K562 (cell line): ENCODE data around the gene KCNMB2. TPM values are rescaled to one million over a fixed set of nuclear protein-coding genes. Genes with fewer than 3 reads are reported as not detected.
A peak's percentile ranks its signal among the peaks of the same experiment; 100 is the strongest.

Experiments used
- CTBP1 ChIP-seq: fragments of 450-650 bp; IDR thresholded peaks from 2 replicates; pipeline ENCODE4 v1.6.1; 2016; ENCODE audit warnings: borderline replicate concordance
- CXXC5 ChIP-seq: fragments of 250-450 bp; sonication (Bioruptor Pico); IDR thresholded peaks from 2 replicates; pipeline ENCODE4 v1.8.0; 2022; ENCODE audit warnings: inconsistent platforms, mild to moderate bottlenecking, moderate library complexity
- EHMT2 ChIP-seq: fragments of 450-650 bp; IDR thresholded peaks from 2 replicates; pipeline ENCODE4 v1.6.1; 2018; ENCODE audit warnings: antibody characterized with exemption
- L3MBTL2 ChIP-seq: fragments of 450-650 bp; IDR thresholded peaks from 2 replicates; pipeline ENCODE4 v1.6.1; 2016; ENCODE audit warnings: mild to moderate bottlenecking, moderate library complexity
- MIER1 ChIP-seq: fragments of 450-650 bp; IDR thresholded peaks from 2 replicates; pipeline ENCODE4 v1.6.1; 2016; ENCODE audit warnings: antibody characterized with exemption, mild to moderate bottlenecking, low read depth
- PHF21A ChIP-seq: fragments of 450-650 bp; IDR thresholded peaks from 2 replicates; pipeline ENCODE4 v1.6.1; 2017; ENCODE audit warnings: low read depth, borderline replicate concordance
- POLR2H ChIP-seq: IDR thresholded peaks from 2 replicates; pipeline ENCODE4 v1.6.1; 2016; ENCODE audit warnings: missing genetic modification characterization, low read depth, mild to moderate bottlenecking, control low read depth, missing compliant biosample characterization, moderate library complexity
- PURB ChIP-seq: sonication (generic); formaldehyde crosslinking; IDR thresholded peaks from 2 replicates; pipeline ENCODE4 v1.9.0; 2021; ENCODE audit warnings: low read depth, mild to moderate bottlenecking, missing genetic modification reagents
- RBM22 ChIP-seq: fragments of 200-400 bp; formaldehyde crosslinking; IDR thresholded peaks from 2 replicates; pipeline ENCODE4 v1.6.1; 2018; ENCODE audit warnings: low read length, low read depth; ENCODE audit not compliant: poor library complexity, severe bottlenecking
- YY1 ChIP-seq, 3 experiments: IDR thresholded peaks; 2 replicates each; pipeline ENCODE4 v1.6.1; 2011; ENCODE audit warnings: low read length in 2 of 3, mild to moderate bottlenecking in 2 of 3, moderate library complexity in 2 of 3, borderline replicate concordance in 1 of 3, control low read depth in 1 of 3, low read depth in 1 of 3; ENCODE audit not compliant: insufficient read depth in 3 of 3, insufficient replicate concordance in 2 of 3, control insufficient read depth in 1 of 3, insufficient read length in 1 of 3; ENCODE audit errors: extremely low read depth in 1 of 3
- ZNF143 ChIP-seq: sonication (generic); formaldehyde crosslinking; IDR thresholded peaks from 2 replicates; pipeline ENCODE4 v1.9.0; 2022; ENCODE audit warnings: mild to moderate bottlenecking, missing genetic modification reagents
- ZNF41 ChIP-seq: fragments of 250-450 bp; sonication (Bioruptor Pico); conservative IDR thresholded peaks from 2 replicates; pipeline ENCODE4 v1.4.0; 2020; ENCODE audit warnings: mild to moderate bottlenecking
- ZNF586 ChIP-seq: fragments of 450-650 bp; formaldehyde crosslinking; conservative IDR thresholded peaks from 2 replicates; pipeline ENCODE4 v1.4.0; 2020; ENCODE audit warnings: mild to moderate bottlenecking, moderate library complexity
- polyA plus RNA-seq, 8 experiments: library from polyadenylated mRNA; depleted of rRNA in 4 of 8; stranded (reverse) in 5 of 8; unstranded in 3 of 8; fragments of >200 nt; fragmentation: Nextera tagmentation in 2 of 8; fragmentation: Illumina TruSeq in 1 of 8; extraction: Ambion mirVana in 2 of 8; extraction: Trizol in 1 of 8; gene quantifications; 2 replicates each; pipeline versions ENCODE4 v1.2.1 to v1.2.3, GENCODE V29; 2011 to 2014; ENCODE audit warnings: inconsistent platforms in 1 of 8, missing spikeins in 1 of 8
- total RNA-seq, 7 experiments: library from RNA; depleted of rRNA in 6 of 7; stranded (reverse); fragments of >200 nt in 6 of 7; fragmentation: Illumina TruSeq in 2 of 7; extraction: Trizol in 2 of 7; gene quantifications; 2 replicates each; pipeline versions ENCODE4 v1.2.1 to v1.2.3, GENCODE V29; 2011 to 2021; ENCODE audit warnings: low replicate concordance in 1 of 7
- TF ChIP-seq, protein P1 (sequence below): sonication (generic); formaldehyde crosslinking; IDR thresholded peaks from 2 replicates; pipeline ENCODE4 v1.8.0; 2022; ENCODE audit warnings: mild to moderate bottlenecking, missing genetic modification reagents
- TF ChIP-seq, protein P2 (sequence below), 2 experiments: fragments of 450-650 bp; formaldehyde crosslinking in 1 of 2; IDR thresholded peaks; 2 replicates each; pipeline versions ENCODE4 v1.4.0 to v1.6.1; 2014 to 2020; ENCODE audit warnings: mild to moderate bottlenecking in 2 of 2, borderline replicate concordance in 1 of 2, low read depth in 1 of 2

Gene KCNMB2
- total and polyA plus RNA-seq, 9 of the 15 experiments (the other 6 are each of a cell fraction or from before 2014, with no cell fraction given), result 0.04 to 0.15 TPM; not detected in 7

DNA sequence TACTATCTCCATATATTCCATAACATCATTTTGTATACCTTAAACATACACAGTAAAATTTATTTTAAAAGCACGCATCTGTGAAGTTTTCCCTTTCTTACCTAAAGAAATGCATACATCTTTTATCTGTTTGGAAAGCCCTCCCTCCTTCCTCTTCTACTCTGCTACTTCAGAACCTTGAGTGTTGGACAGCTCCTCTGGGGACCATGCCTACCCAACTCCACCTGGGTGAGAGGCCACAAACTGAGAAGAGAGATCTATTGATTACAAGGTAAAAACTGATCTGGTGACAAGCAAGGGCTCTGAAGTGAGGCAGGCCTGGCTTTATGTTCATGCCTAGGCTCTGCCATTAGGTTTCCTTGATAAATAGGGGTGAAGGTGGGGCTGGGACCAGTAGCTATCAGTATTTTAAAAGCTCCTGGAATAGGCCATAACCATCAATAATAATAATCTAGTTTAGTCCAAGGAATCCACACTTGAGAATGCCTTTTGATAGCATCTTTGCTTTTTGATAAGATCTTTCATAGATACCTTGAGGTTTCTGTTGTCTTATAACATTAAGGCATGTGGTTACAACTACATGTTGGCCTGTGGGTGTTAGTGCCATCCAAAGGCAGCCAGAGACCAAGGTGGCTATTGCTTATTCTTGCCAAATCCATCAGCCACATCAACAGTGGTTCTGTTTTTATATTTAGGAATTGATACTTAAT is 148.8 kb downstream of the KCNMB2 start (continued):
- no peak for TF ChIP-seq POLR2H (tag)
- peak; percentile 92 for TF ChIP-seq MIER1
- TF ChIP-seq RBM22, result no peak
- TF ChIP-seq, protein P1, sequence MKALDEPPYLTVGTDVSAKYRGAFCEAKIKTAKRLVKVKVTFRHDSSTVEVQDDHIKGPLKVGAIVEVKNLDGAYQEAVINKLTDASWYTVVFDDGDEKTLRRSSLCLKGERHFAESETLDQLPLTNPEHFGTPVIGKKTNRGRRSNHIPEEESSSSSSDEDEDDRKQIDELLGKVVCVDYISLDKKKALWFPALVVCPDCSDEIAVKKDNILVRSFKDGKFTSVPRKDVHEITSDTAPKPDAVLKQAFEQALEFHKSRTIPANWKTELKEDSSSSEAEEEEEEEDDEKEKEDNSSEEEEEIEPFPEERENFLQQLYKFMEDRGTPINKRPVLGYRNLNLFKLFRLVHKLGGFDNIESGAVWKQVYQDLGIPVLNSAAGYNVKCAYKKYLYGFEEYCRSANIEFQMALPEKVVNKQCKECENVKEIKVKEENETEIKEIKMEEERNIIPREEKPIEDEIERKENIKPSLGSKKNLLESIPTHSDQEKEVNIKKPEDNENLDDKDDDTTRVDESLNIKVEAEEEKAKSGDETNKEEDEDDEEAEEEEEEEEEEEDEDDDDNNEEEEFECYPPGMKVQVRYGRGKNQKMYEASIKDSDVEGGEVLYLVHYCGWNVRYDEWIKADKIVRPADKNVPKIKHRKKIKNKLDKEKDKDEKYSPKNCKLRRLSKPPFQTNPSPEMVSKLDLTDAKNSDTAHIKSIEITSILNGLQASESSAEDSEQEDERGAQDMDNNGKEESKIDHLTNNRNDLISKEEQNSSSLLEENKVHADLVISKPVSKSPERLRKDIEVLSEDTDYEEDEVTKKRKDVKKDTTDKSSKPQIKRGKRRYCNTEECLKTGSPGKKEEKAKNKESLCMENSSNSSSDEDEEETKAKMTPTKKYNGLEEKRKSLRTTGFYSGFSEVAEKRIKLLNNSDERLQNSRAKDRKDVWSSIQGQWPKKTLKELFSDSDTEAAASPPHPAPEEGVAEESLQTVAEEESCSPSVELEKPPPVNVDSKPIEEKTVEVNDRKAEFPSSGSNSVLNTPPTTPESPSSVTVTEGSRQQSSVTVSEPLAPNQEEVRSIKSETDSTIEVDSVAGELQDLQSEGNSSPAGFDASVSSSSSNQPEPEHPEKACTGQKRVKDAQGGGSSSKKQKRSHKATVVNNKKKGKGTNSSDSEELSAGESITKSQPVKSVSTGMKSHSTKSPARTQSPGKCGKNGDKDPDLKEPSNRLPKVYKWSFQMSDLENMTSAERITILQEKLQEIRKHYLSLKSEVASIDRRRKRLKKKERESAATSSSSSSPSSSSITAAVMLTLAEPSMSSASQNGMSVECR (CRISPR knock-in tag), result no peak
- no peak for TF ChIP-seq ZNF41 (CRISPR knock-in tag)
- TF ChIP-seq EHMT2, result peak; percentile 99
- TF ChIP-seq YY1 (IDR thresholded peaks at IDR 0.05; ENCODE audit: borderline replicate concordance in 1 of 3, control insufficient read depth in 1 of 3, extremely low read depth in 1 of 3, insufficient read depth in 3 of 3, insufficient read length in 1 of 3, insufficient replicate concordance in 2 of 3, low read depth in 1 of 3, low read length in 2 of 3), result no peak
- TF ChIP-seq ZNF143 (CRISPR knock-in tag), result no peak
- no peak for TF ChIP-seq CXXC5 (CRISPR knock-in tag)
- TF ChIP-seq L3MBTL2, result no peak
- TF ChIP-seq PURB, result no peak
- no peak for TF ChIP-seq ZNF586
- TF ChIP-seq PHF21A, result no peak
- TF ChIP-seq CTBP1, result no peak
- TF ChIP-seq, protein P2, sequence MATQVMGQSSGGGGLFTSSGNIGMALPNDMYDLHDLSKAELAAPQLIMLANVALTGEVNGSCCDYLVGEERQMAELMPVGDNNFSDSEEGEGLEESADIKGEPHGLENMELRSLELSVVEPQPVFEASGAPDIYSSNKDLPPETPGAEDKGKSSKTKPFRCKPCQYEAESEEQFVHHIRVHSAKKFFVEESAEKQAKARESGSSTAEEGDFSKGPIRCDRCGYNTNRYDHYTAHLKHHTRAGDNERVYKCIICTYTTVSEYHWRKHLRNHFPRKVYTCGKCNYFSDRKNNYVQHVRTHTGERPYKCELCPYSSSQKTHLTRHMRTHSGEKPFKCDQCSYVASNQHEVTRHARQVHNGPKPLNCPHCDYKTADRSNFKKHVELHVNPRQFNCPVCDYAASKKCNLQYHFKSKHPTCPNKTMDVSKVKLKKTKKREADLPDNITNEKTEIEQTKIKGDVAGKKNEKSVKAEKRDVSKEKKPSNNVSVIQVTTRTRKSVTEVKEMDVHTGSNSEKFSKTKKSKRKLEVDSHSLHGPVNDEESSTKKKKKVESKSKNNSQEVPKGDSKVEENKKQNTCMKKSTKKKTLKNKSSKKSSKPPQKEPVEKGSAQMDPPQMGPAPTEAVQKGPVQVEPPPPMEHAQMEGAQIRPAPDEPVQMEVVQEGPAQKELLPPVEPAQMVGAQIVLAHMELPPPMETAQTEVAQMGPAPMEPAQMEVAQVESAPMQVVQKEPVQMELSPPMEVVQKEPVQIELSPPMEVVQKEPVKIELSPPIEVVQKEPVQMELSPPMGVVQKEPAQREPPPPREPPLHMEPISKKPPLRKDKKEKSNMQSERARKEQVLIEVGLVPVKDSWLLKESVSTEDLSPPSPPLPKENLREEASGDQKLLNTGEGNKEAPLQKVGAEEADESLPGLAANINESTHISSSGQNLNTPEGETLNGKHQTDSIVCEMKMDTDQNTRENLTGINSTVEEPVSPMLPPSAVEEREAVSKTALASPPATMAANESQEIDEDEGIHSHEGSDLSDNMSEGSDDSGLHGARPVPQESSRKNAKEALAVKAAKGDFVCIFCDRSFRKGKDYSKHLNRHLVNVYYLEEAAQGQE (IDR thresholded peaks at IDR 0.05; ENCODE audit: borderline replicate concordance), result peak; percentile 97
- TF ChIP-seq, protein P2 (CRISPR knock-in tag; IDR thresholded peaks at IDR 0.05; ENCODE audit: low read depth), result peak; percentile 93
